Endothelial cell of umbilical vein (primary cell): ENCODE measurements around the gene ITGAE. TPM values are rescaled to one million over a fixed set of nuclear protein-coding genes. Genes with fewer than 3 reads are reported as not detected.

Source experiments
- BruUV-seq: library from RNA; stranded (reverse); fragments of 400-500 nt; replicated peaks from 2 replicates; lab custom pipeline; 2021; lab: Mats Ljungman, UMichigan
- CTCF ChIA-PET: fragments of 300-600, 350-600 bp; sonication (Branson Sonifier 250); formaldehyde crosslinking; loops from one replicate; lab custom pipeline; 2021; ENCODE audit warnings: antibody characterized with exemption, inconsistent platforms; lab: Charles Lee
- POLR2A ChIA-PET: fragments of 300-600, 350-600 bp; sonication (Branson Sonifier 250); formaldehyde crosslinking; loops from one replicate; lab custom pipeline; 2021; ENCODE audit warnings: antibody characterized with exemption, inconsistent platforms; lab: Charles Lee
- DNase-seq: peaks from one replicate; pipeline ENCODE4 v3.0.0-alpha.2; 2011; ENCODE audit warnings: low read depth, low spot score
- FAIRE-seq: peaks from 2 replicates; lab custom pipeline; 2011; peaks lifted over from hg19 to GRCh38; lab: Jason Lieb, UNC
- H2AFZ ChIP-seq: 2 replicates; pipeline ENCODE4 v1.6.0; 2012; ENCODE audit warnings: low read depth, low read length, control low read depth, inconsistent platforms
- H3K27ac ChIP-seq: 2 replicates; pipeline ENCODE4 v1.5.1; 2011; ENCODE audit warnings: low read depth, mild to moderate bottlenecking, control low read depth, low read length, moderate library complexity; ENCODE audit not compliant: insufficient read depth
- H3K27me3 ChIP-seq, 2 experiments: 2 replicates each; pipeline versions ENCODE4 v1.6.0 to v1.6.1; 2011; ENCODE audit warnings: low read length in 2 of 2, mixed read lengths in 1 of 2; ENCODE audit not compliant: control insufficient read depth in 2 of 2, insufficient read depth in 2 of 2
- H3K36me3 ChIP-seq, 2 experiments: 2 replicates in 1 of 2; 3 replicates in 1 of 2; pipeline ENCODE4 v1.5.1; 2011; ENCODE audit warnings: low read length in 2 of 2, mild to moderate bottlenecking in 1 of 2, moderate library complexity in 1 of 2; ENCODE audit not compliant: control insufficient read depth in 2 of 2, insufficient read depth in 2 of 2; ENCODE audit errors: extremely low read depth in 1 of 2
- H3K4me1 ChIP-seq: 3 replicates; pipeline ENCODE4 v1.5.1; 2011; ENCODE audit warnings: mild to moderate bottlenecking, low read length; ENCODE audit not compliant: control insufficient read depth, insufficient read depth; ENCODE audit errors: extremely low read depth
- H3K4me2 ChIP-seq: 2 replicates; pipeline ENCODE4 v1.6.1; 2011; ENCODE audit warnings: low read length, control low read depth, mixed read lengths; ENCODE audit not compliant: insufficient read depth
- H3K4me3 ChIP-seq, 3 experiments: fragments of 200-600 bp in 1 of 3; sonication (generic), shearing (Covaris generic) in 1 of 3; replicated peaks in 1 of 3; 2 replicates each; pipeline ENCODE4 v1.5.1; 2011 to 2016; ENCODE audit warnings: control low read depth in 3 of 3, low read length in 3 of 3, mild to moderate bottlenecking in 2 of 3, inconsistent platforms in 1 of 3, low read depth in 1 of 3, moderate library complexity in 1 of 3; ENCODE audit not compliant: insufficient read depth in 1 of 3
- H3K79me2 ChIP-seq: 2 replicates; pipeline ENCODE4 v1.6.0; 2012; ENCODE audit warnings: low read length, inconsistent platforms; ENCODE audit not compliant: control insufficient read depth, insufficient read depth
- H3K9ac ChIP-seq: replicated peaks from 2 replicates; pipeline ENCODE3; 2011; ENCODE audit warnings: low read length, control low read depth; ENCODE audit not compliant: insufficient read depth; ENCODE audit errors: extremely low read depth
- H3K9me1 ChIP-seq: replicated peaks from 3 replicates; pipeline ENCODE4 v1.6.0; 2011; ENCODE audit warnings: mild to moderate bottlenecking, low read length; ENCODE audit not compliant: control insufficient read depth, insufficient read depth; ENCODE audit errors: extremely low read depth
- H3K9me3 ChIP-seq: replicated peaks from 2 replicates; pipeline ENCODE4 v1.5.1; 2012; ENCODE audit warnings: low read length, inconsistent platforms; ENCODE audit not compliant: control insufficient read depth, insufficient read depth
- H4K20me1 ChIP-seq: replicated peaks from 2 replicates; pipeline ENCODE3; 2011; ENCODE audit warnings: mild to moderate bottlenecking, low read length; ENCODE audit not compliant: control insufficient read depth, insufficient read depth; ENCODE audit errors: extremely low read depth
- CTCF ChIP-seq, 2 donors: IDR thresholded peaks; 1 replicate in 1 of 2; 2 replicates in 1 of 2; pipeline ENCODE4 v1.5.1; 2011; ENCODE audit warnings: low read length in 2 of 2, mild to moderate bottlenecking in 2 of 2, moderate library complexity in 2 of 2, control low read depth in 1 of 2, inconsistent platforms in 1 of 2, low read depth in 1 of 2; ENCODE audit not compliant: insufficient read depth in 1 of 2; ENCODE audit errors: extremely low read depth in 1 of 2
- FOS ChIP-seq: IDR thresholded peaks from 2 replicates; pipeline ENCODE4 v1.6.1; 2011; ENCODE audit warnings: mild to moderate bottlenecking, low read length, moderate library complexity, borderline replicate concordance; ENCODE audit not compliant: insufficient read depth
- GATA2 ChIP-seq: IDR thresholded peaks from 2 replicates; pipeline ENCODE4 v1.7.0; 2011; ENCODE audit warnings: low read depth, mild to moderate bottlenecking, moderate library complexity, mixed read lengths, low read length; ENCODE audit not compliant: insufficient read length, insufficient read depth
- MYC ChIP-seq: IDR thresholded peaks from one replicate; pipeline ENCODE4 v1.6.1; 2011; ENCODE audit warnings: mild to moderate bottlenecking, low read depth, low read length
- POLR2AphosphoS5 ChIP-seq: IDR thresholded peaks from 2 replicates; pipeline ENCODE4 v1.6.1; 2012; ENCODE audit warnings: low read depth, mild to moderate bottlenecking, control low read depth, low read length, moderate library complexity; ENCODE audit not compliant: insufficient read depth
- dilution Hi-C: fragments of 300-500 bp; cut with MboI; formaldehyde crosslinking; loops from one replicate; pipeline ENCODE4 v1.15.0; 2019; ENCODE audit warnings: low sequenced_read_pairs; ENCODE audit not compliant: extremely low pct_ligation_motif_present
- intact Hi-C: fragments of 100-400 bp; cut with micrococcal nuclease; formaldehyde crosslinking; loops from one replicate; pipeline ENCODE4 v1.10.0; 2022
- polyA plus RNA-seq, 4 experiments: library from polyadenylated mRNA; depleted of rRNA in 3 of 4; stranded (reverse) in 3 of 4; unstranded in 1 of 4; fragments of >200 nt; gene quantifications; 2 replicates each; pipeline versions ENCODE4 v1.2.1 to v1.2.3, GENCODE V29; 2011 to 2012; ENCODE audit warnings: missing spikeins in 1 of 4
- total RNA-seq: library from RNA; stranded (reverse); gene quantifications from 2 replicates; pipeline ENCODE4 v1.2.3, GENCODE V29; 2021

ITGAE gene
- total and polyA plus RNA-seq, 2 donors (not counting 3 experiments of a cell fraction or from before 2014, with no cell fraction given) = 29.6 to 71.6 TPM

DNA sequence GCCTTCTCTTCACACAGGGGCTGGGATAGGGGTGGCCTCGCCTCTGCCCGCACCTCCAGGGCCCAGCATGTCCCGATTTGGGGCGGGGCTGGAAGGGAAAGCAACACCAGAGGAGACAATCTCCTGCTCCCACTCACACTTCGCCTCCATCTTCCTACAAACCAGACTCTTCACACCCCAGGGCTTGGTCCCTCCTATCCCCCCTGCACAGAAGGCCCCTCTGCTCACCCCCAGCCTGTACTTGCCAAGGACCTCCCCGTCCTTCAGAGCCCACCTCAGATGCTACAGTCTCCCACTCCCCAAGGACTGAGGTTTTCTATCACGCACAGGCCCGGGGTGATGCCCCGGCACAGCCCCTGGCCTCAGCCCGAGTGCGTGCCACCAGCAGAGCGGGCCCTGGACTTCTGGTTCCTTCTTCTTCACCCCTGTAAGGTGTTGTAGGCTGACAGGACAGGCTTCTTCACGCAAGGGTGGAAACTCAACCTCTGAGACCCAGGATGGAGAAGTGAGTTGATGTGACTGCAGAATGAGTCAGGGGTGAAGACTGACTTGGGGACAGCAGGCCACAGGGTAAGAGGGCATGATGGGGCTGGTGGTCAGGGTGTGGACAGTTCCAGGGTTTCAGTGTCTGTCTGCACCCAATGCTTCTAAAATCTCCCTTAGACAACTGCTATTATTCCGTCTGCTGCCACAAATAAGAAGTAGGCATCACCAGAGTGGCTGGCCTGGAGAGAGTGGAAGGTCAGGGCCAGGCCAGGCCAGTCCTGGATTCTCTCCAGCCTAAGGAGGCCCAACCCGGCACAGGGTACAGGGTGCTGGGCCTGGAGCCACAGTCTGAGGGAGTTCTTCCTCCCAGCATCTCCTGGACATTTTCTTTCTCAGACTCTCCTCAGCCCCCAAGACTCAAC, 2.5 kb downstream of the ITGAE start:
- Histone ChIP-seq H3K9ac (no peak overlapping the region), H3K9me3 (no peaks in the 10 kb centered on the region), H3K9me1 (no peaks in the 10 kb centered on the region), H4K20me1 (no peaks in the 10 kb centered on the region), H3K4me3 (no peak overlapping the region), H3K27me3 (no peaks in the 10 kb centered on the region), H3K4me1 (no peaks in the 10 kb centered on the region), H3K79me2 (no peaks in the 10 kb centered on the region), H2AFZ (no peak overlapping the region), H3K36me3 (no peaks in the 10 kb centered on the region), H3K27ac (no peak overlapping the region), H3K4me2 (no peak overlapping the region)
- no TSS peak for BruUV-seq
- intact Hi-C loops (no loop called here), dilution Hi-C loops (no loop called here)
- no peak for TF ChIP-seq FOS
- no peak for TF ChIP-seq GATA2
- no peak for TF ChIP-seq MYC
- TF ChIP-seq CTCF (IDR thresholded peaks at IDR 0.05; ENCODE audit: extremely low read depth in 1 of 2, insufficient read depth in 1 of 2, low read depth in 1 of 2, low read length in 2 of 2) = no peak
- TF ChIP-seq POLR2AphosphoS5 = no peak
- FAIRE-seq = no peak
- no peak for DNase-seq
- POLR2A ChIA-PET = no interaction called here
- CTCF ChIA-PET = interaction anchor here (1.3 kb wide), 1 partner anchor 61 kb away, joined by 8 read pairs; no protein-coding TSS in a partner anchor
